GM19025 (cell line): ENCODE data around the gene PDE9A.
"Not testable (repeated sequence)": the region's sequence is repeated elsewhere in the genome, so short reads cannot be mapped to it uniquely, and the experiment has no call there.

ENCODE experiments used
- ATAC-seq: cut with Tn5 transposase; IDR thresholded peaks from one replicate; pipeline ENCODE4 v1.9.1; 2021; ENCODE audit warnings: mild to moderate bottlenecking, low read depth, moderate library complexity; ENCODE audit not compliant: unreplicated experiment

The PDE9A gene

DNA sequence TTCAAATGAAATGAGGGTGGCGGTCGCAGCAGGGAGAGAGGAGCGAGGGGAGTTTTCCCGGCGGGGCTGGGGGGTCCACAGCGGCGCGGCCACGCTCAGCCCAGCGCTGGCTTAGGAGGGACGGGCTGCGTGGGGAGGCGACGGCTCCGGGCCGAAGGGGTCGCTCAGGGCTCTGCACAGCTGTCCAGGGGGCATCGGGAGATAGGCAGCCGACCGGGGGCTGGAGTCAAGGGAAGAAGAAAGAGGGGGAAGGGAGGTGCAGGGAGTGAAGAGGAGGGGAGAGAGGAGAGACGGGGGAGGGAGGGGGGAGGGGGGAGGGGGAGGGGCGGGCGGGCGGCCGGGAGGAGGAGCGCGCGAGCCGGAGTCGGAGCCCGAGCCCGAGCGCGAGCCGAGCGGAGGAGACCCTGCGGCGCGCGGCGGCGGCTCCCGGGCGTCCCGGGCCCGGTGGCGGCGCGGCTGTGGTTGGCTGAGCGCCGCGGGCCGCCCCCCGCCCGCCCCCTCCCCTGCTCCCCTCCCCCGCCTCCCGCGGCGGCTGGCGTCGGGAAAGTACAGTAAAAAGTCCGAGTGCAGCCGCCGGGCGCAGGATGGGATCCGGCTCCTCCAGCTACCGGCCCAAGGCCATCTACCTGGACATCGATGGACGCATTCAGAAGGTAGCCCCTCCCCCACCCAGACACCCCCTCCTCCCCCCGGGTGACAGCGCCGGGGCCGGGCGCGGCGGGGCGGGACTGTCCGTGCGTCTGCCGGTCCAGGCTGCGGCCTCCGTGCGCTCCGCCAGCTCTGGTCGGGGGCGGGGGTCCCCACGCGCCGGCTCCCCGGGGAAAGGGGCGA is at the start of gene PDE9A:
Gene PDE9A (plus strand): TSS at position 391 of the 831 bp plus-strand sequence. CDS start 194 bp downstream, at position 585.
- ATAC-seq = no peak

DNA sequence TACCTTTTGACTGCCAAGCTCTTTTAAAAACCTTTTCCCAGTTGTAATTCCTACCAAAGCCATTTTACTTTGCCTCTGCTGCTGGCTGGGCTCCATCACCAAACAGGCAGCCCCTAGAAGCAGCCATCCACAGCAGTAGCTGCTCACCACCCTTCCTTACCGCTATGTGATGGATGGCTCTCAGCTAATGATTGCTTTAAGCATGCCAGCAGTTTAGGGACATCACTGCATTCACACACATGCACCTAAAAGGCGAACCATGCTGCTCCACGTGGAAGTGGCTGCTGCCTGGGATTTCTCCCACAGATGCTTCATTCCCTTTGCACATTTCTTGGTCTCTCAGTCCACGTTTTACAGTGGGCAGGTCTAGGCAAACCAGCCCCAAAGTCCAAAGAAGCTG is 46.3 kb upstream of the PDE9A start:
- no peak for ATAC-seq

DNA sequence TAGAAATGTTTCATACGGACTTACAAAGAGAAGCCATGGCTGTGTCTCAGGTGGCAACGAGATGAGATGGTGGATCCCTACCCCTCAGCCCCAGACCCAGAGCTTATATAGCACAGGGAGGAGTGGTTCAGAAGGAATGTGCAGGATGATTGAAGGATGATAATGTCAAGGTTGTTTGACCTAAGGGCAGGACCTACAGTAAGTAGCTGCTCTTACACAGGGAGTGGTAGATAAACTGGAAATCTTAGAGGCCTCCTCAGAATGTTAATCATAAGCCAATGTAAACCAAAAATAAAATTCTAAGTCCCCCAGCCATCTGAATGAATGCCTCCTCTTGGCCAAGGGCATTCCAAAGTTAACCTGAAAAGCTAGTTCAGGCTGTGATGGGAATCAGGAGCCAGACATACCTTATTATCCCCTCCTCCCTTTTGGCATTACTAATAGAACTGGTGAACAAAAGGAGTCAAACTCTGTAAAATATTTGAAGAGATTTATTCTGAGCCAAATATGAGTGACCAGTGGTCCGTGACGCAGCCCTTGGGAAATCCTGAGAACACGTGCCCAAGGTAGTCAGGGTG is 45.8 kb upstream of the PDE9A start:
- ATAC-seq = no peak

DNA sequence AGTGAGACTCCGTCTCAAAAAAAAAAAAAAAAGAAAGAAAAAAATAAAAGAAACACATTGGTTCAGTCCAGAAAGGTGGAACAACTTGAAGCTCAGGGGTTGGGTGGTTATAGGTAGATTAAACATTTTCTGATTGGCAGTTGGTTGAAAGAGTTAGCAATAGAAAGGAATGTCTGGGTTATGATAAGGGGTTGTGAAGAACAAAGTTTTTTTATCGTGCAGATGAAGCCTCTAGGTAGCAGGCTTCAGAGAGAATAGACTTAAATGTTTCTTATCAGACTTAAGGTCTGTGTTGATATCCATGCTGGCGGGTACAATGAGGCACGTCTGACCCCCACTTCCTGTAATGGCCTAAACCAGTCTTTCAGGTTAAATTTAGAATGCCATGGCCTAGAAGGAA is 45.0 kb upstream of the PDE9A start:
- no peak for ATAC-seq

DNA sequence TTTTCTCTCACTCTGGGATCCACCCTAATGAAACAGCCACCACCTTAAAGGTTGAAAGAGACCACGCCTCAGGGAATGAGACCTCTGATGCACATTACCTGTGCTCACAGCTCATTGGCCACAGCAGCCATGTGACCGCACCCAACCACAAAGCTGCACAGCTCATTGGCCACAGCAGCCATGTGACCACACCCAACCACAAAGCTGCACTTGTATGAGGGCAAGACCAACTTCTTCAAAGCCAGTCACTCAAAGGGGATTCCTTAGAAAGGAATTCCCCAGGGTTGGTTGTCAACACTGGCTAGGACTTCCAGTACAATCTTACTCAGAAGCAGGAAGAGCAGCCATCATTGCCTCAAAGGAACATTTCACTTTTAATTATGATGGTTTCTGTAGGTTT is 43.6 kb upstream of the PDE9A start:
- no peak for ATAC-seq

DNA sequence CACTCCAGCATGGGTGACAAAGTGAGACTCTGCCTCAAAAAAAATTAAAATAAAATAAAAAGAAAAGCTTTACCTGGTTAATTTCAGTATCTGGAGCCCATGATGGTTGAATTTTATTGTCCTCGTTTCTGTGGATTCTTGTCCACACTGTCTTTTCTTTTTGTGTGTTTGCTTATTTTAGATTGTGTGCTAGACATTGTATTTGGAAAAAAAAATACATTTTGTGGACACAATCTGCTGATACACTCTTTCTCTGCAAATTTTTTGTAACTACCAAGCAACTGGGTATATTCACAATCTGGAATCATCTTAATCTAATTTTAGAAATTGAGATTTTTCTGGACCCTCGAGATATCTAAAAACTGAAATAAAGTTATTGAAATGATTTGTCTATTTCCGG is 41.6 kb upstream of the PDE9A start:
- no peak for ATAC-seq

DNA sequence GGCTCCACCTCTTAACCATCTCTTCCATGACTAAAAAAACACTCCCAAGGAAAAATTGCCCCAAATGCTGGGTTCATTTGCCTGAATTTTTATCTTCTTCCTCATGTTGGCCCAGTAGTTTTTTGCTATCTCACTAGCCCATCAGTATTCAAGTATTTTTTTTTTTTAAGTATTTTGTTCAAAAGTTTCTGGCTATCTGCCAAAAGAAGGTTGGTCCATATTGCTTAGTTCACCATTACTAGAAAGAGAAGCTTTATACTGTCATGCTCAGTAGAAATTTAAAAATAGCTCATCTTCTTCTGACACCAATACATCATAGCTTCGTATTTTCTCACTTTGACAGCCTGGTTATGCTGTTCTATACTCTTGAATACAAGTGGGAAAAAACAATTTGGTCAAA is 41.0 kb upstream of the PDE9A start:
- ATAC-seq = no peak

DNA sequence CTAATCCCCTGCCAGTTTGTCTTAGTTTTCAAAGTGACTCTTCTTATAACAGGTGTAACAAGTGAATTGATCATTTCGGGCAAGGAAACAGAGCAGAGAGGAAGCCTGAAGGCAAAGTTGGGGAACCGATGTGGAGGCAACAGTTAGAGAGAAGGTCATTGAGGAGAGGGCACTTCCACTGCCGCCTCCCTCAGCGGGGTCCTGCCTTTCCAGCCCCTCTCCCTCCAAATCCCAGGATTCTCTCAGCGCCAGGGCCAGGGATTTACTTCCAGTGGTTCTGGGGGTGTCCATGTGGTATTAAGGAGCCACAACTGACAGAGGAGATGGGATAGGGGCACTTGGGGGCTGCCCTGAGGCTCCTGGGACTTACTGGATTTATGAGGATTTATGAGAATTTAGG is 39.7 kb upstream of the PDE9A start:
- ATAC-seq = no peak

DNA sequence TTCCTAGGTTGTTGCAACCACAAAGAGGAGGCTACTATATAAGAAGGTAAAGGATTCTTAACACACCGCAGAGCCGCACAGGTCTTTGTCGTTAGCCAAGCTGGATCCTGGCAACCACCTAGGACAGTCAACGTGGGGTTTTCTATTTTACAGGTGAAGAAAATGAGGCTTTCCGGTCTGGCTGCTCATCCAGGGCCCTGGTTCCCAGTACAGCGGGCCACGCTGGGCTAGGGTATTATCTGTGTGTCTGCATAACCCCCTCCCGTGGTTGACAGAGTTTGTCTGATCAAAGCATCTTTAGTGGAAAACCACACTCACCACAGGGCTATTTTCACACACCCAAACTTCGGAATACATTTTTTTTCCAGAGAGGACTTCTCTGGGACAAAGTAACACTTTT is 39.0 kb upstream of the PDE9A start:
- no peak for ATAC-seq

DNA sequence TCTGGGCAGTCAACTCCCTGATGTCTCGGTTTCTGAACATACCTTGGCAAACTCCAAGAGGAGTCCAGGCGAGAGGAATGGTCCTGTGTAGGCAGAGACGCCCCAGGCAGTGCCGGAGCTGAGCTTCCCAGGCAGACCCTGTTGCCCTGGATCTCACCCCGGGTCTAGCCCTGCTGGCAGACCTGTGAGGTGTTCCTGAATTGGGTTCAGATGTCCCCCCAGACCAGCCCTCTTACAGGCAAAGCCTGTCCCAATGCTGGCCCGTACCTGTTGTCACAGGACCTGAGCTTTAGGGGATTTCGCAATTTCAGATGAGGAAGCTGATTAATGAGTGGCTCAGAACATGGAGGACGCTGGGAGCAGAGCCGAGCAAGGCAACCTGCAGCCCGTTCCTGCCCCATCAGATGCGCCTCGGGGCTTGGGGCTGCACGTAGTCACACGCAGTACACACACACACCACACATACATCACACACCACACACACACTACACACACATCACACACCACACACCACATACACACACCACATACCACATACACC is 38.5 kb upstream of the PDE9A start:
- no peak for ATAC-seq

DNA sequence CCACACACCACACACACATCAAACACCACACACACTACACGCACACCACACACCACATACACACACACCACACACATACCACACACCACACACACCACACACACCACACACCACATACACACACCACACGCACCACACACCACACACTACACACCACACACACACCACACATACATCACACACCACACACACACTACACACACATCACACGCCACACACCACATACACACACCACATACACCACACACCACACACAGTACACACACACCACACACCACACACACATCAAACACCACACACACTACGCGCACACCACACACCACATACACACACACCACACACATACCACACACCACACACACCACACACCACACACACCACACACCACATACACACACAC is 38.0 kb upstream of the PDE9A start:
- not testable (repeated sequence) for ATAC-seq

DNA sequence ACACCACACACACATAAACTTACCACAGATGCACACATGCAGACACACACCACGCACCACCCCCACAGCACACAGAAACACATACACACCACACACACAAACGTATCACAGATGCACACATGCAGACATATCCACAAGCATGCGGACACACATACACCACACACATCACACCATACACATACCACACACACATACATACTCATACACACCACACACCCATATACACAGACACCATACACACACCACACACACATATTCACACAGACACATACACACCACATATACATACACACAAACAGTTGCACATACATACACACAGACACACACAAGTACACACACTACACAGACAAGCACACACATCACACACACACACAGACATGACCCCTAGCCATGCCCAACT is 37.5 kb upstream of the PDE9A start:
- no peak for ATAC-seq

DNA sequence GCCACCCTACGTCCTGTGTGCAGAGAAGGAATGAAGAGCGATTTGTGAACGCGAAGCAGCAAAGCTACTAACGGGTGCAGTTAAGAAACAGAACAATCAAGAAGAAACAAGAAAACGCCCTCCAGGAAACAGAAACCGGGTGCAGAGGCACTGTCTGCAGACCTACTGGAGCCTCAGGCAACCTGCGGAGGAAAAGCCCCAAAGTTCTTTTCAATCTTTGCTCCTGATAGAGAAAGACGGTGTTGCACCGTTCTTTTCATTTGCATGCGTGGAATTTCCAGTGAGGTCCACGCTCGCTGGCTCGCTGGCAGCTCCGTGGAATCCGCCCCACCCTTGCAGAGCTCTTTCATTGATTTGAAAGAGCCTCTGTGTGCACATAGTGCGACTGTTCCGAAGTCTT is 37.0 kb upstream of the PDE9A start:
- ATAC-seq = no peak

DNA sequence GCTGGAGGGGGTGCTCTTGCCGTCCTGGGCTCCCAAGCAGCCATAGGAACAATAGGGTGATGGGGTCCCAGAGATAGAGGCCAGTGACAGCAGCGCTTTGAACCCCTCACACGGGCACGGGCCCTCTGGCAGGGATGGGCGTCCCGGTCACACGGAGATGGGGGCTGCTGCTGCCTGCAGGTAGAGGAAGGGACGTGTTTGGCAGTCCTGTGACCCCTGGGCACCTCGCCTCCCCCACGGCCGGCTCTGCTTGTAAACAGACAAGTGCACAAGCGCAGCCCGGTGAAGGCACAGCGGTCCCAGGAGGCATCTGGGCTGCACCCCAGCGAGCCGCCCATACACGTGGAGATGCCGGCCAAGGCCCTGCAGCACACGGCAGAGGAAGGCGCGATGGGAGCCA is 36.5 kb upstream of the PDE9A start:
- ATAC-seq = no peak

DNA sequence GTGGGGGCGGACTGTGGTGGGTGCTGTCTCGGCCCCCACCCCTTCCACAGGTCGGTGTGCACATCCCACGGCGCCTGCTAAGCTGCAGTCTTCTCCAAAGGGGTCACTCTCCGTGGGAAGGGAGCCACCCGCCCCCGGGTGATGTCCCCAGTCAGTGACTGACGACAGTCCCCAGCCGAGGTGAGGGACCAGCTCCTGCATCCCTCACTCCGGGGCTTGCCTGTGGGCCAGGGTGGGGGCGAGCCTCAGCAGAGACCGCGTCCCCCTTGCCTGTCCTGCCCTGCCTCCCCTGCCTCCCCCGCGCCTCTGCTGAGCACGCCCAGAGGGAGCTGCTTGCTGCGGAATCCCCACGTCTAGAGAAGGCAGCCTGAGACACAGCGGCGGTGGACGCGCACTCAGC is 35.9 kb upstream of the PDE9A start:
- no peak for ATAC-seq

DNA sequence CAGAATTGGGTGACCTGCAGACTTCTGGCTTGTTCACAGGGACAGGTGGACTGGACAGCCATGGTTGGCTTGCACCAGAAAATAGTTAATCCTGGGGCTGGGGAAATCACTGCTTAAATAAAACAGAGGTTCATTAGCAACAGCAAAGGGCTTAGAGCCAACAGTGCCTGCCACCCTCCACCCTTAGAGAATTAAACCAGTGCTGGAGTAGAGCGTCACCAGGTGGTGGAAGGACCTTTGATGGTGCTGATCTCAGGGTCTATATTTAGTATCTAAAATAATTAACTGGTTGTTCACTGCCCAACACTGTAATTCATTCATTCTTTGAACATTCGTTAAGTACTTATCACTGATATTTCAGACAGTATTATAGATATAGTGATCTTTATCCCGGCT is 34.7 kb upstream of the PDE9A start:
- no peak for ATAC-seq

DNA sequence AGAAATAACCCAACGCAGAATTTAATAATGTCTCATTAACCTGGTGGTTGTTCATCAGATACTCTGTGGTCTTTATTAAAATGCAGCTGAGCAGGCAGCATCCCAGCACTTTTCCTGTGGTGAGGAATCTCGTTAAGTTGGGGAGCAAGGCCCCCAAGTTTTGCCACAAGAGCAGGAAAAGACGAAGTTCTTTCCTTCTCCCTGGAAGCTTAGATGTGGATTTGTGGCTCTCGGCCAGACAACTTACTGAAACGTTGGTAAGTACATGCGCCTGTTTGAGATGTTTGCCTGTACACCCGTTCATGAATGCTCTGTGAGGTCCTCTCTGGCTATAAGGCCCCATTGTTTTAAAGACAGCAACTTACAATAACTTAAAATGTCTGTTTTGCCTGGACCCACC is 34.3 kb upstream of the PDE9A start:
- no peak for ATAC-seq

DNA sequence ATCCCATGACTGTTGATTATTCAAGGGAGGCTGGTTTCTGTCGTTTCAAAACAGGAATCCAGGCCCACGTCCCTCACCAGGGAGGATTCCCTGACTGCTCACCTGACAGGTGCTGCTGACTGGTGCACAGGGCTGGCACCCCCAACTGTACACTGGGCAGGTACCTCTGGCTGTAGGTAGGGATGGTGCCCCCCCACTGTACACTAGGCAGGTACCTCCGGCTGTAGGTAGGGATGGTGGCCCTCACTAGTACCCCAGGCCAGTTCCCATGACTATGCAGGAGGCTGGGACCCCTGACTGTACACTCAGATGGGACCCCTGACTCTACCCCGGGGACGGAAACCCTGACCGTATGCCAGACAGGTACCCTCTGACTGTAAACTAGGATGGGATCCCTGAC is 33.6 kb upstream of the PDE9A start:
- no peak for ATAC-seq

DNA sequence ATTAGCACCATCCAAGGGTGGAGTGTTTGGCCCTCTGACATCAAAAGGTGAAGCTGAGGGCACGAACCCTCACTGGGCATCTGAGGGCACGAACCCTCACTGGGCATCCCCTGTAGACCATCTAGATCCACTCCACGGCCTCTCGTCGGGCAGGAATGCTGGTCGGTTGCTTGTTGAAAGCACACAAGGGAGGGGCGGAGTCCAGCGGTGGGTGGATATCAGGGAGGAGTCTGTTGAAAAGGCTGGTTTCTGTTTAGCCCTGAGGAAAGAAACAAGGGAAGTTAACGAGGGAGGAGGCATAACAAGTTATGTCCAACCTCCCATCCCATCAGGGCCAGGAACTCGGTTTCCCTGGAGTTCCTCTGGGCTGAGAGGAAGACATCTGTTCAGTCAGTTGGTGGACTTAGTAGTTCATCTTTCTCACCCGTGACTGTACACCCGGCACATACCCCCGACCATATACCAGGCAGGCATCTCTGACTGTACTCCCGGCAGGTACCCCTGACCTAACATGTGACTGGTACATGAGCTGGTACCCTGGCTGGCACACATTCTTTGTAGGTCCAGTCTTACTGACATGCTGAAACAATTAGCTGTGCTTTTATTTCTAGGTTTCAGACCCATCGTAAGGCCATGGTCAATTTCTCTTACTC is 32.1 kb upstream of the PDE9A start:
- no peak for ATAC-seq

DNA sequence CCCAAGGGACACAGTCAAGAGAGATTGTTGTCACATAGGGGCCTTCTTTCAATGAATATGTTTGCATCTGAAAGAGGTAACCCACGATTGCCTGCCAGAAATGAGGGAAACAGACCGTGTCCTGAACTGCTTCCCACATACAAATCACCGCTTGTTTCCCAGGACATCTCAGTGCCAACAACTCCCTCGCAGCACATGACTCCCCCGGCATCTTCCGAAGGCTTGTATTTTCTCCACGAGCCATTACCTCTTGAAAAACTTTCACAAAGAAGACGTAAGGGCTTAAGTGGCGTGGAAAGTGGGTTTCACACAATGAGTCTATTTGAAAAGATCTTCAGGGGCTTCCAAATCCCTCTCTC is 31.6 kb upstream of the PDE9A start:
- no peak for ATAC-seq

DNA sequence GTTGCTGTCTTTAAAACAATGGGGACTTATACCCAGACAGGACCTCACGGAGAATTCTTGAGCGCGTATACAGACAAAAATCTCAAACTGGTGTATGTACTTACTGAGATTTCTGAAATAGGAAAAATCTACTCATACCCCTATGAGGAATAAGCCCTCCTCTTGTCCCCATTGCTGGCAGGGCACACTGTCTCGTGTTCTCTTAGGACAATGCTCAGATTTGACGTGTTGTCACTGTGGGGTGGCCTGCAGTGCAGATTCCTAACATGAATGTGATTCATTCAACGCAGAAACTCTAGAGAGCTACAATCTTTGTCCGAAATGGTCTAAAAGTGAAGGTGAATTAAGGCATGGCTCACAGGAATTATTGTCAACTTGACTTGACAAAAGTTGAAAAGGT is 31.1 kb upstream of the PDE9A start:
- ATAC-seq = no peak

DNA sequence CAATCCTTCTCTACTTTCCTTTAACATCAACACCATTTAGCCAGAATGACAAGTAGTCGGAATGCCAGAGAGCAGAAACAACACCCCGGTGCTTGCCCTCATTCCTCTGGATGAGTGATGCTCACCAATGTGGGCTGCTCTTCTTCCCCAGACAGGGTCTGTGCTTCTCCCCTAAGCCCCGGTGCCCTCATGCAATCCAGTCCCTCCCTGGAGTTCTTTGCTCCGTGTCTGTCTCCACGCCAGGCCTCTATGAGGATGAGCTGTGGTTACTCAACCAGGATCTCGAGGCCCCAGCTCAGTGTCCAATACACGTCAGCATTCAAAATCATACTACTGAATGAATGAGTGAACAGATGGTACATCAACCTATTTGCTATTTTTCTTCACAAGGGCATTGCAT is 29.7 kb upstream of the PDE9A start:
- ATAC-seq = no peak
